Astrocyte (in vitro differentiated cells and primary cell): ENCODE results near the gene ITGA1. TPM values are rescaled to one million over a fixed set of nuclear protein-coding genes. Genes with fewer than 3 reads are reported as not detected.

Experiments used
- DNase-seq: peaks from one replicate; pipeline ENCODE4 v3.0.0-alpha.2; 2010; ENCODE audit warnings: low read depth
- FAIRE-seq: peaks from 2 replicates; lab custom pipeline; 2011; peaks lifted over from hg19 to GRCh38; lab: Jason Lieb, UNC
- H2AFZ ChIP-seq: 2 replicates; pipeline ENCODE4 v1.6.0; 2012; ENCODE audit warnings: low read depth, low read length, inconsistent platforms
- H3K27ac ChIP-seq: 2 replicates; pipeline ENCODE4 v1.5.1; 2011; ENCODE audit warnings: low read depth, low read length, inconsistent platforms
- H3K27me3 ChIP-seq: 2 replicates; pipeline ENCODE4 v1.6.0; 2011; ENCODE audit warnings: low read length, inconsistent platforms; ENCODE audit not compliant: insufficient read depth
- H3K36me3 ChIP-seq: 2 replicates; pipeline ENCODE4 v1.5.1; 2011; ENCODE audit warnings: low read length, inconsistent platforms; ENCODE audit not compliant: insufficient read depth
- H3K4me1 ChIP-seq: 2 replicates; pipeline ENCODE4 v1.5.1; 2011; ENCODE audit warnings: low read length, inconsistent platforms; ENCODE audit not compliant: insufficient read depth
- H3K4me2 ChIP-seq: 2 replicates; pipeline ENCODE4 v1.6.0; 2012; ENCODE audit warnings: low read length, inconsistent platforms
- H3K4me3 ChIP-seq: 2 replicates; pipeline ENCODE4 v1.5.1; 2011; ENCODE audit warnings: low read depth, mild to moderate bottlenecking, low read length, inconsistent platforms; ENCODE audit not compliant: insufficient read depth
- H3K79me2 ChIP-seq: 2 replicates; pipeline ENCODE4 v1.6.0; 2012; ENCODE audit warnings: mild to moderate bottlenecking, low read length, inconsistent platforms; ENCODE audit not compliant: insufficient read depth
- H3K9ac ChIP-seq: 2 replicates; pipeline ENCODE4 v1.6.0; 2012; ENCODE audit warnings: mild to moderate bottlenecking, low read length, inconsistent platforms
- H3K9me3 ChIP-seq: 2 replicates; pipeline ENCODE4 v1.5.1; 2012; ENCODE audit warnings: low read depth, mild to moderate bottlenecking, low read length, inconsistent platforms; ENCODE audit not compliant: insufficient read depth
- H4K20me1 ChIP-seq: 2 replicates; pipeline ENCODE4 v1.6.0; 2012; ENCODE audit warnings: low read length, inconsistent platforms; ENCODE audit not compliant: insufficient read depth
- H3K27ac Mint-ChIP-seq: one replicate; pipeline ENCODE4 v1.8.0; 2021; ENCODE audit warnings: mild to moderate bottlenecking, mixed read lengths; ENCODE audit not compliant: unreplicated experiment
- H3K27me3 Mint-ChIP-seq: one replicate; pipeline ENCODE4 v1.8.0; 2021; ENCODE audit warnings: low read depth, mixed read lengths; ENCODE audit not compliant: unreplicated experiment
- H3K36me3 Mint-ChIP-seq: one replicate; pipeline ENCODE4 v1.8.0; 2021; ENCODE audit warnings: low read depth, mixed read lengths; ENCODE audit not compliant: unreplicated experiment
- H3K4me1 Mint-ChIP-seq: one replicate; pipeline ENCODE4 v1.8.0; 2021; ENCODE audit warnings: low read depth, mixed read lengths; ENCODE audit not compliant: unreplicated experiment
- H3K4me3 Mint-ChIP-seq: one replicate; pipeline ENCODE4 v1.8.0; 2021; ENCODE audit warnings: mild to moderate bottlenecking, moderate library complexity, mixed read lengths; ENCODE audit not compliant: unreplicated experiment
- H3K9me3 Mint-ChIP-seq: one replicate; pipeline ENCODE4 v1.8.0; 2021; ENCODE audit warnings: mild to moderate bottlenecking, mixed read lengths; ENCODE audit not compliant: unreplicated experiment
- CTCF ChIP-seq: IDR thresholded peaks from 2 replicates; pipeline ENCODE4 v1.5.1; 2011; ENCODE audit warnings: low read depth, mild to moderate bottlenecking, inconsistent platforms, low read length, moderate library complexity; ENCODE audit not compliant: insufficient read depth
- EZH2 ChIP-seq: IDR thresholded peaks from 2 replicates; pipeline ENCODE4 v1.6.1; 2012; ENCODE audit warnings: mild to moderate bottlenecking, low read length, inconsistent platforms; ENCODE audit not compliant: insufficient read depth
- total RNA-seq: library from RNA; stranded (reverse); gene quantifications from 2 replicates; pipeline ENCODE4 v1.2.1, GENCODE V29; 2021

The ITGA1 gene
- total RNA-seq, 1 donor from 2014 or later = 73.7 TPM

GRCh38 chr5:52771343-52772039, 16.2 kb upstream of the ITGA1 start:
- no peaks in the 10 kb centered on the region for H4K20me1 ChIP-seq
- no peak overlapping the region for H3K4me2 ChIP-seq
- no peaks in the 10 kb centered on the region for H3K9me3 Mint-ChIP-seq
- H3K4me3 ChIP-seq = no peak overlapping the region
- H3K27me3 ChIP-seq = no peaks in the 10 kb centered on the region
- no peaks in the 10 kb centered on the region for H3K4me1 ChIP-seq
- no peak for FAIRE-seq
- no peak overlapping the region for H3K9ac ChIP-seq
- DNase-seq = no peak
- TF ChIP-seq CTCF = no peak
- no peak for TF ChIP-seq EZH2
- no peaks in the 10 kb centered on the region for H3K36me3 ChIP-seq
- no peak overlapping the region for H3K4me3 Mint-ChIP-seq
- H3K36me3 Mint-ChIP-seq = no peaks in the 10 kb centered on the region
- no peaks in the 10 kb centered on the region for H3K79me2 ChIP-seq
- H3K27me3 Mint-ChIP-seq = no peaks in the 10 kb centered on the region
- no peak overlapping the region for H2AFZ ChIP-seq
- H3K9me3 ChIP-seq = no peaks in the 10 kb centered on the region
- peaks cover 7% of the 10 kb centered on the region for H3K4me1 Mint-ChIP-seq
- H3K27ac ChIP-seq = no peak overlapping the region
- H3K27ac Mint-ChIP-seq = no peak overlapping the region

- H3K4me2 ChIP-seq = no peak overlapping the region
- no peak overlapping the region for H3K4me3 ChIP-seq
- H3K9me3 Mint-ChIP-seq = no peaks in the 10 kb centered on the region
- no peaks in the 10 kb centered on the region for H3K27me3 Mint-ChIP-seq
- no peaks in the 10 kb centered on the region for H3K9me3 ChIP-seq
- TF ChIP-seq EZH2 (no peak), CTCF (no peak)
- no peak overlapping the region for H3K4me3 Mint-ChIP-seq
- H3K79me2 ChIP-seq = no peaks in the 10 kb centered on the region
- no peak overlapping the region for H2AFZ ChIP-seq
- no peaks in the 10 kb centered on the region for H3K36me3 Mint-ChIP-seq
- no peak overlapping the region for H3K9ac ChIP-seq
- FAIRE-seq = no peak
- no peak overlapping the region for H3K27ac Mint-ChIP-seq
- no peaks in the 10 kb centered on the region for H3K36me3 ChIP-seq
- peaks cover 7% of the 10 kb centered on the region for H3K4me1 Mint-ChIP-seq
- no peak for DNase-seq
- no peak overlapping the region for H3K27ac ChIP-seq
- no peaks in the 10 kb centered on the region for H4K20me1 ChIP-seq
- H3K4me1 ChIP-seq = no peaks in the 10 kb centered on the region
- no peaks in the 10 kb centered on the region for H3K27me3 ChIP-seq
These were observed 15.0 kb upstream of the ITGA1 start for GRCh38 chr5:52772668-52773067.

- Mint-ChIP-seq H3K27ac (no peak overlapping the region), H3K36me3 (no peaks in the 10 kb centered on the region), H3K27me3 (no peaks in the 10 kb centered on the region), H3K9me3 (no peaks in the 10 kb centered on the region), H3K4me1 (peaks cover 7% of the 10 kb centered on the region), H3K4me3 (no peak overlapping the region)
- no peaks in the 10 kb centered on the region for H3K27me3 ChIP-seq
- no peak overlapping the region for H3K27ac ChIP-seq
- no peak overlapping the region for H3K4me3 ChIP-seq
- H2AFZ ChIP-seq = no peak overlapping the region
- no peak for FAIRE-seq
- no peak overlapping the region for H3K9ac ChIP-seq
- H3K9me3 ChIP-seq = no peaks in the 10 kb centered on the region
- no peaks in the 10 kb centered on the region for H3K36me3 ChIP-seq
- H3K79me2 ChIP-seq = no peaks in the 10 kb centered on the region
- no peak for DNase-seq
- no peaks in the 10 kb centered on the region for H3K4me1 ChIP-seq
- TF ChIP-seq EZH2 = no peak
- H4K20me1 ChIP-seq = no peaks in the 10 kb centered on the region
- H3K4me2 ChIP-seq = no peak overlapping the region
These were observed 14.4 kb upstream of the ITGA1 start for GRCh38 chr5:52773342-52773741.
